ENCODE measurements around the gene TMEM267. TPM values are rescaled to one million over a fixed set of nuclear protein-coding genes. Genes with fewer than 3 reads are reported as not detected.

TMEM267 gene
- total and polyA plus RNA-seq, 10 of the 15 experiments (the other 5 are each of a cell fraction or from before 2014, with no cell fraction given): 7.7 to 37.3 (median 13.3) TPM

- TF ChIP-seq MLLT1 (IDR thresholded peaks at IDR 0.05): no peak
- TF ChIP-seq FOXM1 (IDR thresholded peaks at IDR 0.05; ENCODE audit: low read depth, low read length): no peak
- TF ChIP-seq ELK1 (IDR thresholded peaks at IDR 0.05; ENCODE audit: low read depth, low read length): 0 out of 2 replicates have a peak, but pooled peaks have one; percentile 22
- TF ChIP-seq RCOR1 (conservative IDR thresholded peaks at IDR 0.05; ENCODE audit: low read depth, low read length): 0 out of 2 replicates have a peak, but pooled peaks have one; percentile 39
- TF ChIP-seq ATF3 (IDR thresholded peaks at IDR 0.05; ENCODE audit: borderline replicate concordance, extremely low read depth, low read depth, low read length): no peak
- TF ChIP-seq SRF (IDR thresholded peaks at IDR 0.05; ENCODE audit: low read depth in 2 of 2, low read length in 2 of 2): no peak
- TF ChIP-seq FOS (IDR thresholded peaks at IDR 0.05; ENCODE audit: borderline replicate concordance, extremely low read depth, insufficient read length): no peak
- 0 out of 2 replicates have a peak, but pooled peaks have one; percentile 2 for TF ChIP-seq SMC3 (IDR thresholded peaks at IDR 0.05; ENCODE audit: borderline replicate concordance, low read length)
- 0 out of 4 replicates have a peak, but pooled peaks of 1 of the 2 experiments have one; percentile 45 for TF ChIP-seq EP300 (IDR thresholded peaks at IDR 0.05; ENCODE audit: borderline replicate concordance in 1 of 2, control insufficient read depth in 1 of 2, low read depth in 2 of 2, low read length in 2 of 2)
- TF ChIP-seq SUZ12 (IDR thresholded peaks at IDR 0.05; ENCODE audit: unreplicated experiment): no peak
- peak; percentile 71; the same call in 1 of the 2 replicates for TF ChIP-seq LARP7 (IDR thresholded peaks at IDR 0.05)
- peak; percentile 21 for TF ChIP-seq SIX5 (IDR thresholded peaks at IDR 0.05; ENCODE audit: low read depth, low read length, severe bottlenecking)
- no peak for TF ChIP-seq SUPT20H (IDR thresholded peaks at IDR 0.05; ENCODE audit: borderline replicate concordance, control insufficient read depth, low read depth, low read length)
- no peak; the same call in 1 of the 2 replicates for TF ChIP-seq SIN3A (IDR thresholded peaks at IDR 0.05; ENCODE audit: low read depth, low read length)
- peak; percentile 26; the same call in 1 of the 2 replicates for TF ChIP-seq CHD1 (IDR thresholded peaks at IDR 0.05; ENCODE audit: low read depth, low read length)
- peak; percentile 94 for TF ChIP-seq ZNF687 (IDR thresholded peaks at IDR 0.05)
- TF ChIP-seq IKZF2 (IDR thresholded peaks at IDR 0.05): peak in 1 of 2 experiments; percentile 5; a peak in 2 of 4 replicates
- TF ChIP-seq CTCF (IDR thresholded peaks at IDR 0.05 in 2 of 3, conservative IDR thresholded peaks at IDR 0.05 in 1 of 3; ENCODE audit: control insufficient read depth in 2 of 3, extremely low read depth in 1 of 3, insufficient read depth in 1 of 3, low read depth in 3 of 3, low read length in 3 of 3): no peak
- TF ChIP-seq SMAD5 (IDR thresholded peaks at IDR 0.05; ENCODE audit: low read depth): peak; percentile 89
Observed at GRCh38 chr5:43483298-43484105, at the start of gene TMEM267 (continued).

All from GM12878 (cell line).